ENCODE measurements around the gene PLPPR2. TPM values are rescaled to one million over a fixed set of nuclear protein-coding genes. Genes with fewer than 3 reads are reported as not detected.
"Not testable (repeated sequence)": the region's sequence is repeated elsewhere in the genome, so short reads cannot be mapped to it uniquely, and the experiment has no call there.

PLPPR2 gene
- total RNA-seq, 2 experiments from 2014 or later, result 8.2 TPM

DNA sequence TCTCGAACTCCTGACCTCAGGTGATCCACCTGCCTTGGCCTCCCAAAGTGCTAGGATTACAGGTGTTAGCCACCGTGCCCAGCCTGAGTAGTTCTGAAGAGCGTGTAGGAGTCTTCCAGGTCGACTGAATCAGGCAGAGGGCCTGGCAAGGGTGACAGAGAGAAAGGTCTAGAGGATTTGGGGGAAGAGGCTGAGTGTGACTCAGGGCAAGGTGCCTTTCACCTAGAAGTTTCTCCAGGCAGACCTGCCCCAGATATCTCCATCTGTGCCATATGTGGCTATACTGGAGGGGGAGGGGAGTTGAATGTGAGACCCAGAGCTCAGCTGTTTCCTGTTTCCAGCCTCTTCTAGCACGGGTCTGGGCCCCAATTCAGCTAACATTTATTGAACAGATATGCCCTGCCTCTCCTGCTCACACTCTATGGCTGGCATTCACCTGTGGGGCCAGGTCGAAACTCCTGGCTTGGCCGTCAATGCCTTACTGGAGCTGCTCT, 7.6 kb upstream of the PLPPR2 start:
- Histone ChIP-seq H3K9me3 (ENCODE audit: control insufficient read depth in 1 of 2, insufficient read depth in 1 of 2, low read length in 2 of 2) (peaks cover 6 to 12% of the 10 kb centered on the region in 2 experiments), H3K4me3 (ENCODE audit: low read length) (no peak overlapping the region), H3K27me3 (ENCODE audit: control insufficient read depth in 1 of 2, insufficient read depth in 2 of 2, low read length in 2 of 2) (no peaks in the 10 kb centered on the region), H3K36me3 (ENCODE audit: insufficient read depth, low read length) (peaks cover 4% of the 10 kb centered on the region), H3K27ac (ENCODE audit: low read depth in 1 of 2, low read length in 2 of 2) (no peak overlapping the region), H3K4me1 (ENCODE audit: insufficient read depth, low read length) (peaks cover 29% of the 10 kb centered on the region)
- peaks cover 6% of the 10 kb centered on the region for H3K36me3 Mint-ChIP-seq (ENCODE audit: low read depth)
- no peaks in the 10 kb centered on the region for H3K27me3 Mint-ChIP-seq
- DNase-seq (peak in 1 of 14 experiments; percentile 15), ATAC-seq (ENCODE audit: poor library complexity) (no peak)
- H3K27ac Mint-ChIP-seq, result peak overlapping the region; percentile 74
- ChIA-PET POLR2A (interaction anchor here (4.5 kb wide), 1 partner anchor 27 kb away, joined by 86 read pairs; the partner anchor contains the start of gene SWSAP1), CTCF (interaction anchor here (2.0 to 2.6 kb wide), 2 partner anchors 34 to 87 kb away, joined by 11 to 19 read pairs; partner anchors contain the start of genes ODAD3 and PRKCSH)
- TF ChIP-seq, protein P1, sequence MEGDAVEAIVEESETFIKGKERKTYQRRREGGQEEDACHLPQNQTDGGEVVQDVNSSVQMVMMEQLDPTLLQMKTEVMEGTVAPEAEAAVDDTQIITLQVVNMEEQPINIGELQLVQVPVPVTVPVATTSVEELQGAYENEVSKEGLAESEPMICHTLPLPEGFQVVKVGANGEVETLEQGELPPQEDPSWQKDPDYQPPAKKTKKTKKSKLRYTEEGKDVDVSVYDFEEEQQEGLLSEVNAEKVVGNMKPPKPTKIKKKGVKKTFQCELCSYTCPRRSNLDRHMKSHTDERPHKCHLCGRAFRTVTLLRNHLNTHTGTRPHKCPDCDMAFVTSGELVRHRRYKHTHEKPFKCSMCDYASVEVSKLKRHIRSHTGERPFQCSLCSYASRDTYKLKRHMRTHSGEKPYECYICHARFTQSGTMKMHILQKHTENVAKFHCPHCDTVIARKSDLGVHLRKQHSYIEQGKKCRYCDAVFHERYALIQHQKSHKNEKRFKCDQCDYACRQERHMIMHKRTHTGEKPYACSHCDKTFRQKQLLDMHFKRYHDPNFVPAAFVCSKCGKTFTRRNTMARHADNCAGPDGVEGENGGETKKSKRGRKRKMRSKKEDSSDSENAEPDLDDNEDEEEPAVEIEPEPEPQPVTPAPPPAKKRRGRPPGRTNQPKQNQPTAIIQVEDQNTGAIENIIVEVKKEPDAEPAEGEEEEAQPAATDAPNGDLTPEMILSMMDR (IDR thresholded peaks at IDR 0.05), result no peak
- H3K4me1 Mint-ChIP-seq (ENCODE audit: low read depth), result peaks cover 28% of the 10 kb centered on the region
- intact Hi-C loops (cut with DNase I, micrococcal nuclease), result loop anchor here in 1 of 2 experiments (2.0 kb wide), 2 partner anchors 25 to 33 kb away; no protein-coding TSS in a partner anchor
- H3K9me3 Mint-ChIP-seq, result no peaks in the 10 kb centered on the region
- H3K4me3 Mint-ChIP-seq, result peak overlapping the region; percentile 89

GRCh38 chr19:11349171-11349570, 6.1 kb upstream of the PLPPR2 start:
- TF ChIP-seq, protein P1 (IDR thresholded peaks at IDR 0.05), result no peak
- intact Hi-C loops (cut with DNase I, micrococcal nuclease), result no loop called here
- DNase-seq (no peak), ATAC-seq (ENCODE audit: poor library complexity) (no peak)
- Mint-ChIP-seq H3K27ac (no peak overlapping the region), H3K4me3 (no peak overlapping the region), H3K27me3 (no peaks in the 10 kb centered on the region), H3K36me3 (ENCODE audit: low read depth) (peaks cover 6% of the 10 kb centered on the region), H3K4me1 (ENCODE audit: low read depth) (peaks cover 28% of the 10 kb centered on the region), H3K9me3 (no peaks in the 10 kb centered on the region)
- no peak overlapping the region for H3K27ac ChIP-seq (ENCODE audit: low read depth in 1 of 2, low read length in 2 of 2)
- H3K36me3 ChIP-seq (ENCODE audit: insufficient read depth, low read length), result no peaks in the 10 kb centered on the region
- CTCF ChIA-PET, result interaction anchor here (0.9 kb wide), 1 partner anchor 32 kb away, joined by 3 read pairs; no protein-coding TSS in a partner anchor
- POLR2A ChIA-PET, result interaction anchor here (4.5 kb wide), 1 partner anchor 26 kb away, joined by 86 read pairs; the partner anchor contains the start of gene SWSAP1
- H3K4me3 ChIP-seq (ENCODE audit: low read length), result no peak overlapping the region
- no peaks in the 10 kb centered on the region for H3K27me3 ChIP-seq (ENCODE audit: control insufficient read depth in 1 of 2, insufficient read depth in 2 of 2, low read length in 2 of 2)
- H3K9me3 ChIP-seq (ENCODE audit: control insufficient read depth in 1 of 2, insufficient read depth in 1 of 2, low read length in 2 of 2), result peaks cover 6 to 12% of the 10 kb centered on the region in 2 experiments
- H3K4me1 ChIP-seq (ENCODE audit: insufficient read depth, low read length), result peaks cover 29% of the 10 kb centered on the region

- ATAC-seq (ENCODE audit: poor library complexity); intact Hi-C loops (cut with DNase I, micrococcal nuclease); H3K36me3 Mint-ChIP-seq (ENCODE audit: low read depth); H3K4me3 Mint-ChIP-seq; H3K9me3 ChIP-seq (ENCODE audit: control insufficient read depth in 1 of 2, insufficient read depth in 1 of 2, low read length in 2 of 2); H3K9me3 Mint-ChIP-seq; H3K4me1 Mint-ChIP-seq (ENCODE audit: low read depth); H3K27me3 ChIP-seq (ENCODE audit: control insufficient read depth in 1 of 2, insufficient read depth in 2 of 2, low read length in 2 of 2); H3K4me3 ChIP-seq (ENCODE audit: low read length); CTCF ChIA-PET; DNase-seq; H3K27me3 Mint-ChIP-seq; H3K27ac Mint-ChIP-seq; H3K36me3 ChIP-seq (ENCODE audit: insufficient read depth, low read length); H3K27ac ChIP-seq (ENCODE audit: low read depth in 1 of 2, low read length in 2 of 2): not testable (repeated sequence)
- POLR2A ChIA-PET, result interaction anchor here (0.7 kb wide), 1 partner anchor 412 kb away, joined by 4 read pairs; no protein-coding TSS in a partner anchor
- H3K4me1 ChIP-seq (ENCODE audit: insufficient read depth, low read length), result peaks cover 19% of the 10 kb centered on the region
Measured at GRCh38 chr19:11354102-11354501, 1.1 kb upstream of the PLPPR2 start.

DNA sequence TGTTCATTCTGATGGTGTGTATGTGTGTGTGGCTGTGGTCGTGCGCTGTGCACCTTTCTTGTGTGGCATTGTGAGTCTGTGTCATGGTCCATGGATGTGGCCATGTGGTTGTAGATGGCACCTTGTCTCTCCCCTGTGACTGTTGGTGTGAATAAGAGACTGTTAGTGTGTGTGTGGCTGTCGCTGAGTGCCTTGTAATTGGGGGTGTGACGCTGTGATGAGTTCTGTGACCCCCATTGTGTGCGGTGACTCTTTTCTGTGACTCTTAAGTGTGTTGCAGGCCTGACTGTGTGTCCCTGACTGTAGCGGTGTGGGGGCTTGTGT, 804 bp downstream of the PLPPR2 start:
- Mint-ChIP-seq H3K4me1 (ENCODE audit: low read depth) (peaks cover 10% of the 10 kb centered on the region), H3K27ac (no peak overlapping the region), H3K36me3 (ENCODE audit: low read depth) (no peaks in the 10 kb centered on the region), H3K27me3 (peaks cover 5% of the 10 kb centered on the region), H3K9me3 (no peaks in the 10 kb centered on the region), H3K4me3 (peak overlapping the region; percentile 68)
- Histone ChIP-seq H3K27me3 (ENCODE audit: control insufficient read depth in 1 of 2, insufficient read depth in 2 of 2, low read length in 2 of 2) (no peaks in the 10 kb centered on the region), H3K4me3 (ENCODE audit: low read length) (peak overlapping the region; percentile 36), H3K4me1 (ENCODE audit: insufficient read depth, low read length) (peaks cover 19% of the 10 kb centered on the region), H3K9me3 (ENCODE audit: control insufficient read depth in 1 of 2, insufficient read depth in 1 of 2, low read length in 2 of 2) (peaks cover 0 to under 1% of the 10 kb centered on the region in 2 experiments), H3K36me3 (ENCODE audit: insufficient read depth, low read length) (no peaks in the 10 kb centered on the region), H3K27ac (ENCODE audit: low read depth in 1 of 2, low read length in 2 of 2) (no peak overlapping the region)
- TF ChIP-seq, protein P1 (IDR thresholded peaks at IDR 0.05), result no peak
- ChIA-PET POLR2A (no interaction called here), CTCF (no interaction called here)
- intact Hi-C loops (cut with DNase I, micrococcal nuclease), result no loop called here
- DNase-seq, result no peak
- ATAC-seq (ENCODE audit: poor library complexity), result no peak
